IgD-negative memory B cell (primary cell): ENCODE results near the gene OR2B2. TPM values are rescaled to one million over a fixed set of nuclear protein-coding genes. Genes with fewer than 3 reads are reported as not detected.

Experiments
- H3K27ac Mint-ChIP-seq, 3 donors: one replicate each; pipeline ENCODE4 v1.8.0; 2020 to 2022; ENCODE audit warnings: mild to moderate bottlenecking in 3 of 3, mixed read lengths in 3 of 3, moderate library complexity in 1 of 3
- H3K27me3 Mint-ChIP-seq: one replicate; pipeline ENCODE4 v1.8.0; 2021; ENCODE audit warnings: mixed read lengths
- H3K36me3 Mint-ChIP-seq: one replicate; pipeline ENCODE4 v1.8.0; 2020; ENCODE audit warnings: mild to moderate bottlenecking, mixed read lengths
- H3K4me1 Mint-ChIP-seq, 3 donors: one replicate each; pipeline ENCODE4 v1.8.0; 2020 to 2022; ENCODE audit warnings: mixed read lengths in 3 of 3, mild to moderate bottlenecking in 1 of 3
- H3K4me3 Mint-ChIP-seq, 4 donors: one replicate each; pipeline ENCODE4 v1.8.0; 2020 to 2022; ENCODE audit warnings: mild to moderate bottlenecking in 4 of 4, mixed read lengths in 4 of 4, moderate library complexity in 3 of 4
- H3K9me3 Mint-ChIP-seq, 3 donors: one replicate each; pipeline ENCODE4 v1.8.0; 2020 to 2021; ENCODE audit warnings: mixed read lengths in 3 of 3, mild to moderate bottlenecking in 1 of 3
- polyA plus RNA-seq: library from polyadenylated mRNA; unstranded; fragments of 300-500 nt; fragmentation: Illumina TruSeq; gene quantifications from one replicate; pipeline ENCODE4 v1.2.3, GENCODE V29; 2021

OR2B2 gene
- polyA plus RNA-seq, 1 donor from 2014 or later, result not detected

DNA sequence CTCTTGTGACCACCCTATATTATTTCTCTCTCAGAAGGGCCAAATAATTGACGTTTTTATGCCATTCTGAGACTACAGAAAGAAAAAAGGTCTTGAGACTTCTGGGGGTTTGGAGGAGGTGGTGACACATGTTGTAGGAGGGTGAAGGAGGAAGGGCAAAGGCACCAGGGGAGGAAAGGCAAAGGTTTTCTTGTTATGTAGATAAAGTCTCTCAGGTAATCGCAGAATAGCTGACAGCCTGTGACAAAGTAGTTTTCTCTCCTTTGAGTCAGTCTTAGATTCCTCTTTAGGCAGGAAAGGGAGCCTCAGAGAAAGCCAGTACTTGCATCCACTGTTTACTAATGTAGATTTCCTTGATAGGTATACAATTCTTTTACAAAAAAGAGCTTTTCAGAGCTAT is 23.6 kb downstream of the OR2B2 start:
- Mint-ChIP-seq H3K36me3 (peaks cover 3% of the 10 kb centered on the region), H3K27ac (peak overlapping the region in 1 of 3 donors; percentile 89), H3K9me3 (no peaks in the 10 kb centered on the region), H3K27me3 (no peaks in the 10 kb centered on the region), H3K4me3 (peak overlapping the region in 1 of 4 donors; percentile 57), H3K4me1 (peaks cover 21 to 26% (median 24%) of the 10 kb centered on the region in 3 donors)

GRCh38 chr6:27886073-27886472 is 26.1 kb downstream of the OR2B2 start:
- H3K9me3 Mint-ChIP-seq, result no peaks in the 10 kb centered on the region
- peaks cover 8 to 12% (median 8%) of the 10 kb centered on the region in 3 donors for H3K4me1 Mint-ChIP-seq
- peaks cover 3% of the 10 kb centered on the region for H3K36me3 Mint-ChIP-seq
- H3K27ac Mint-ChIP-seq, result no peak overlapping the region
- H3K27me3 Mint-ChIP-seq, result no peaks in the 10 kb centered on the region
- no peak overlapping the region for H3K4me3 Mint-ChIP-seq

GRCh38 chr6:27883136-27883535 is 29.1 kb downstream of the OR2B2 start:
- Mint-ChIP-seq H3K4me3 (no peak overlapping the region), H3K27ac (no peak overlapping the region), H3K27me3 (no peaks in the 10 kb centered on the region), H3K9me3 (no peaks in the 10 kb centered on the region), H3K36me3 (peaks cover 4% of the 10 kb centered on the region), H3K4me1 (no peaks in the 10 kb centered on the region)

GRCh38 chr6:27882624-27883023 is 29.6 kb downstream of the OR2B2 start:
- no peaks in the 10 kb centered on the region for H3K27me3 Mint-ChIP-seq
- H3K4me1 Mint-ChIP-seq, result no peaks in the 10 kb centered on the region
- no peaks in the 10 kb centered on the region for H3K9me3 Mint-ChIP-seq
- no peak overlapping the region for H3K27ac Mint-ChIP-seq
- peaks cover 4% of the 10 kb centered on the region for H3K36me3 Mint-ChIP-seq
- H3K4me3 Mint-ChIP-seq, result no peak overlapping the region

DNA sequence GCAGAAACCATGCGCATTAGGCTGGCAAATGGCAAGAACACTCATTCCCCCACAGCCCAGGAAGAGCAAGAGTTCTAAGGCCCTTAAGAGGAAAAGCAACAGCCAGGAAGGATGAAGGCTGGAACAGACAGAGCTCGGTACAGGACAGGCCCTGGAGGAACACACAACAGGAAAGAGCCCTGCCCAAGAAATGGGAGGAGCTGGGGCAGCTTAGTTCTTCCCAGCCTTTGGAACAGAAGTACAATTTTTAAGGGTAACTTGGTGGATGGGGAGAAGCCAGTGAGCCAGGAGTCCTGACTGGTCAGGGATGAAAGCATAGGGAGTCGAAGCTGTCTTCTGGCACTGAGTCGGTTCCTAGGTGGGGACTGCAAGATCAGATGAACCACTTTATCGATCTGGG is 32.4 kb downstream of the OR2B2 start:
- Mint-ChIP-seq H3K27ac (no peak overlapping the region), H3K36me3 (peaks cover 1% of the 10 kb centered on the region)

DNA sequence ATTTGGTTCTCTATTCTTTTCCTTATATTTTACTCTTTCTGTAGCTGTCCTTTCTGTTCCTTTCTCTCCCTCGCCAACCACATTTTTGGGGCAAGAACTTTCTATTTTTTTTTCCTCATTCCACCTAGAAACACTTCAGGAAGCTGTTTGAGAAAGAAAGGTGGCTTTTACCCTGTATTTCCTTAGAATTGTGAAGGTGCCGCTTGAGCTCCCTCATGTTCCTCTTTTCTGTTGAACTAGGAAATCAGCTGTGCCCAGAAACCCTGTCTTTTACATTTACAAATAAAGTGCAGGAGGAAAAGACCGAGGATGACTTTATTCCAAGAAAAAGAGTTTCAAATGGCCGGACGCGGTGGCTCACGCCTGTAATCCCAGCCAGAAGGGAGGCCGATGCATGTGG is 38.2 kb downstream of the OR2B2 start:
- peaks cover 3% of the 10 kb centered on the region for H3K36me3 Mint-ChIP-seq
- no peaks in the 10 kb centered on the region for H3K27me3 Mint-ChIP-seq
- peak overlapping the region; percentile 92 to 97 (median 96) for H3K27ac Mint-ChIP-seq
- H3K4me1 Mint-ChIP-seq, result peaks cover 21 to 23% (median 21%) of the 10 kb centered on the region in 3 donors
- H3K4me3 Mint-ChIP-seq, result peak overlapping the region; percentile 90 to 99 (median 95)
- H3K9me3 Mint-ChIP-seq, result peaks cover 0 to 3% (median 3%) of the 10 kb centered on the region in 3 donors

More for the DNA sequence above, 32.4 kb downstream of the OR2B2 start:
- Mint-ChIP-seq H3K4me3 (no peak overlapping the region), H3K27me3 (no peaks in the 10 kb centered on the region), H3K4me1 (no peaks in the 10 kb centered on the region), H3K9me3 (no peaks in the 10 kb centered on the region)

DNA sequence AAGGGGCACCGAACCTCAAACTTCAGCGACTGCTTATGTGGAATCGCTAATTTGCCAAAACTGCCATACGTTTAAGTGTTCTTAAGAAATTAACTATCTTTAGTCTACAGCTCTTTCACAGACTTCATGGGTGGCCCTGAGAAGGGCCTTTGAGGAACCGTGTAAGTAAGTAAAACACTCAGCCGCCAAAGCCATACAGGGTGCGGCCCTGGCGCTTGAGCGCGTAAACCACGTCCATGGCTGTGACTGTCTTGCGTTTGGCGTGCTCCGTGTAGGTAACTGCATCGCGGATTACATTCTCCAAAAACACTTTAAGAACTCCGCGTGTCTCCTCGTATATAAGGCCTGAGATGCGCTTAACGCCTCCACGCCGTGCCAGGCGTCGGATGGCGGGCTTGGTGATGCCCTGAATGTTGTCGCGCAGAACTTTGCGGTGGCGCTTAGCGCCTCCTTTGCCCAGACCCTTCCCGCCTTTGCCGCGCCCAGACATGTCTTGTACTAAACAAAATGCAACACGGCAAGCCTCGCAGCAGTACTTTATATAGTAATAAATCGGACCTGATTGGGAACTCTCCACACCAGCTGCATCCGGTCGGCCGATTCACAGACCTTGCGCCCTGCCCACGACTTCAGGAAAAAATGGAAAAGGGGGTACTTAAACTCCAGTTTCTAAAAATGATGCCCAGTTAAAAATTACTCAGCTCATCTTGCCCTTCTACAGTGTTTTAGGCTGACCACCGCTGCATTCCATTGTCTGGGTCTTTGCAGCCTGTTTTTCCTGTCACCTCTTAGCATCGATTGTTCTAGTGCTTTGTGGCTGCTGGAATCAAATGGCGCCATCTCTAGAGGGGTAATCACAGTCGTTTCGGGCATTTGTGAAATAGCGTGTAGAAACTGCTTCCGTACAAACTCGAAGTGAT is 38.9 kb downstream of the OR2B2 start:
- Mint-ChIP-seq H3K4me1 (peaks cover 21 to 23% (median 21%) of the 10 kb centered on the region in 3 donors), H3K4me3 (peak overlapping the region; percentile 90 to 99 (median 95)), H3K9me3 (peaks cover 0 to 4% (median 3%) of the 10 kb centered on the region in 3 donors), H3K36me3 (peaks cover 3% of the 10 kb centered on the region), H3K27me3 (no peaks in the 10 kb centered on the region), H3K27ac (peak overlapping the region; percentile 92 to 97 (median 96))

- Mint-ChIP-seq H3K27ac (peak overlapping the region; percentile 92 to 97 (median 96)), H3K36me3 (peaks cover 3% of the 10 kb centered on the region), H3K27me3 (no peaks in the 10 kb centered on the region), H3K4me1 (peaks cover 21 to 27% (median 24%) of the 10 kb centered on the region in 3 donors), H3K9me3 (peaks cover 0 to 4% (median 3%) of the 10 kb centered on the region in 3 donors), H3K4me3 (peak overlapping the region; percentile 90 to 99 (median 95))
These were observed 39.6 kb downstream of the OR2B2 start for GRCh38 chr6:27872642-27873020.

DNA sequence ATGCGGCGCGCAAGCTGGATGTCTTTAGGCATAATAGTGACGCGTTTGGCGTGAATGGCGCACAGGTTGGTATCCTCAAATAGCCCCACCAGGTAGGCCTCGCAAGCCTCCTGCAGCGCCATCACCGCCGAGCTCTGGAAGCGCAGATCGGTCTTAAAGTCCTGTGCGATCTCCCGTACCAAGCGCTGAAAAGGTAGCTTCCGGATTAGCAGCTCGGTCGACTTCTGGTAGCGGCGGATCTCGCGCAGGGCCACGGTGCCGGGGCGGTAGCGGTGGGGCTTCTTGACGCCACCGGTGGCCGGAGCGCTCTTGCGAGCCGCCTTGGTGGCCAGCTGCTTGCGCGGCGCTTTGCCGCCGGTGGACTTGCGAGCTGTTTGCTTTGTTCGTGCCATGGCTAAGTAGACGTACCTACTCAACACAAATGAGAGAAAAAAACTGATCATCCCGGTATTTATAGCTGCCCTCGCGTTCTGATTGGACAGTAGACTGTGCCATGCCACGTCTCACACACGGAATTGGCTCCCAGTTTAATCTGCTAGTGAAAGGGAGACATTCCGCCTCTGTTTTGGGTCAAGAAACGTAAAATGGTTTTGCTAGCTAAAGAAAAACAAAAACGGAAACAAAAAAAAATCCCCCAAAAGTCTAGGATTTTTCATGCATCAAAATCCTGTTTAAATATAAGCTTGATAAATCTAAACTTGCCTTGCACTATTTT is 40.1 kb downstream of the OR2B2 start:
- H3K27me3 Mint-ChIP-seq, result no peaks in the 10 kb centered on the region
- H3K36me3 Mint-ChIP-seq, result peaks cover 3% of the 10 kb centered on the region
- peak overlapping the region; percentile 92 to 97 (median 96) for H3K27ac Mint-ChIP-seq
- H3K9me3 Mint-ChIP-seq, result peaks cover 0 to 4% (median 3%) of the 10 kb centered on the region in 3 donors
- H3K4me3 Mint-ChIP-seq, result peak overlapping the region; percentile 90 to 99 (median 95)
- H3K4me1 Mint-ChIP-seq, result peaks cover 26 to 30% (median 27%) of the 10 kb centered on the region in 3 donors

GRCh38 chr6:27870291-27870870 is 41.8 kb downstream of the OR2B2 start:
- peaks cover 0 to 4% (median 3%) of the 10 kb centered on the region in 3 donors for H3K9me3 Mint-ChIP-seq
- peak overlapping the region in 2 of 4 donors; percentile 83 to 93 for H3K4me3 Mint-ChIP-seq
- no peaks in the 10 kb centered on the region for H3K27me3 Mint-ChIP-seq
- peak overlapping the region; percentile 27 to 92 (median 62) for H3K27ac Mint-ChIP-seq
- H3K36me3 Mint-ChIP-seq, result peaks cover 3% of the 10 kb centered on the region
- peaks cover 30 to 42% (median 36%) of the 10 kb centered on the region in 3 donors for H3K4me1 Mint-ChIP-seq

DNA sequence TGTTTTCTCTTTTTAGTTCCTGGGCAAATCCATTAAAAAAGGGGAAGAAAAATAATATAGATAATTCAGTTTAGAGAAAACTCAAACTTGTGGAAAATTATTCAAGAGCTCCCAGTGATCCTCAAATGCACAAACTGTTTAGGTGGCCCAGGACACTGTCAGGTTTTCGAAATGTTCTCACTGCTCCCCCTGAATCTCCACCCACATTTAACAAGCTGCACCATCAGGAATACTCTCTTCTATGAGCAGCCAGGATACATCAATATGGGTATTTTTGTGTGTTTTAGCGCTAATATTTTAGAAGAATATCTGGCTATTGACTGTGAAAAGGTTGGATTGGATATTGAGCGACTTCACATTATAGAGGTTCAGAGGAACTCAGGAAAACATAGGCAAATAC is 43.9 kb downstream of the OR2B2 start:
- Mint-ChIP-seq H3K4me3 (peak overlapping the region in 2 of 4 donors; percentile 1 to 86), H3K27me3 (no peaks in the 10 kb centered on the region), H3K4me1 (peaks cover 30 to 45% (median 41%) of the 10 kb centered on the region in 3 donors), H3K36me3 (peaks cover 3% of the 10 kb centered on the region), H3K27ac (peak overlapping the region in 1 of 3 donors; percentile 62), H3K9me3 (peaks cover 3 to 4% (median 4%) of the 10 kb centered on the region in 3 donors)

GRCh38 chr6:27867945-27868300 is 44.3 kb downstream of the OR2B2 start:
- H3K27me3 Mint-ChIP-seq, result no peaks in the 10 kb centered on the region
- H3K27ac Mint-ChIP-seq, result peak overlapping the region in 1 of 3 donors; percentile 88
- peak overlapping the region; percentile 86 to 100 (median 98) for H3K4me3 Mint-ChIP-seq
- H3K9me3 Mint-ChIP-seq, result peaks cover 3 to 4% (median 4%) of the 10 kb centered on the region in 3 donors
- peaks cover 3% of the 10 kb centered on the region for H3K36me3 Mint-ChIP-seq
- H3K4me1 Mint-ChIP-seq, result peaks cover 30 to 42% (median 38%) of the 10 kb centered on the region in 3 donors

DNA sequence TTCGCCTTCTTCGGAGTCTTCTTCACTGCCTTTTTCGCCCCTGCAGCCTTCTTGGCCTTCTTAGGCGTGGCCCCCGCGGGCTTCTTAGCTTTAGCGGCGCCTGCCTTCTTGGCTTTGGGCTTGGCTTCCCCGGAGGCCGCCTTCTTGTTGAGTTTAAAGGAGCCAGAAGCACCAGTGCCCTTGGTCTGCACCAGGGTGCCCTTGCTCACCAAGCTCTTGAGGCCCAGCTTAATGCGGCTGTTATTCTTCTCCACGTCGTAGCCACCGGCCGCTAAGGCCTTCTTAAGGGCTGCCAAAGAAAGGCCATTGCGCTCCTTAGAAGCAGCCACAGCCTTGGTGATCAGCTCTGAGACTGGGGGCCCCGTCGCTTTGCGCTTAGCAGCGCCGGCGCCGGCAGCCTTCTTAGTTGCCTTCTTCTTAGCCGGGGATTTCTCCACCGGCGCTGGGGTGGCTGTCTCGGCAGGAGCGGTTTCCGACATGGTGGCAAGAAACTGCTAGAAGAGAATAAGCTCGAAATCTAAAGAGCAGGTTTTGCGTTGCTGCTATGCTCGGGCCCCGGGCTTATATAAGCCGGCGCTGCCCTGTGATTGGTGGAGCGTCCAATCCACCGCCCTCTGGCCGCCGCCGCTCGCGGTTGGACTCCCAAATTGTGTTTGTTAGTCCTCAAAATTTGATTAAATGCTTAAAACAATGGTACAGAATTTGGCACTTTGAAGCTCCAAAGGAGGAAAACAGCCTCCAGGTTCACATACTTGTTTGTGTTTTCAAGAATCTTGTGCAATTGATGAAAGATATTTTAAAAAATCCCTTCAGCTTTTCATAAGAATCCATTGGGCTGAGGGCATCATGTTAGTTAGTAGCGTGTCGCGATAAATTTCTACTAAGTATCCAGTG is 44.9 kb downstream of the OR2B2 start:
- Mint-ChIP-seq H3K4me3 (peak overlapping the region; percentile 86 to 100 (median 98)), H3K36me3 (peaks cover 3% of the 10 kb centered on the region), H3K9me3 (peaks cover 3 to 4% (median 4%) of the 10 kb centered on the region in 3 donors), H3K27me3 (no peaks in the 10 kb centered on the region), H3K27ac (peak overlapping the region; percentile 88 to 99 (median 96)), H3K4me1 (peaks cover 30 to 46% (median 33%) of the 10 kb centered on the region in 3 donors)
